Measurements from ENCODE around the gene CLK4.

Gene CLK4

DNA sequence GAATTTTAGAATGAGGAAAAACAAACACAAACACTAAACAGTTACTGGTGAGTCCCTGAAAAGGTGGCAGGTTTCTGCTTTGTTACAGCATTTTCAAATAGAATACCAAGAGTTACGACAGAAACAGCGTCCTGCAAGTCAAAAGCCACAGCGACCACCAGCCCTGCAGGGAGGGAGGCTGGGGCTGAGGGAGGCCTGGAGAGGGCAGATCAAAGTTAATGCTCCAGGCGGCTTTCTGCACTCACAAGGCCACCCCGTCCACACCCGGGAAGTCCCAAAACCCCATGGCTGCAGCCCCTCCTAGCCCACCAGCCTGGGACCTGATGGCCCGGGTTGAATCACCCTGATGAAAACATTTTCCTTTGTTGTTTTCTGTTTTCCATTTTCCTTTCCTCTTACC lies 65.9 kb downstream of the CLK4 start:
- TF ChIP-seq Cebpa-rat (IDR thresholded peaks at IDR 0.05) = no peak
- no peaks in the 10 kb centered on the region for H3K36me3 ChIP-seq
- H3K9me3 ChIP-seq = peaks cover 12% of the 10 kb centered on the region
- no peaks in the 10 kb centered on the region for H4K20me1 ChIP-seq
- no peak overlapping the region for H3K4me2 ChIP-seq
- peaks cover 12% of the 10 kb centered on the region for H3K4me1 ChIP-seq
- H3K27me3 ChIP-seq = no peaks in the 10 kb centered on the region
- H3K9ac ChIP-seq = no peak overlapping the region
- H3K27ac ChIP-seq = no peak overlapping the region
- H3K4me3 ChIP-seq = no peak overlapping the region

- peaks cover 24% of the 10 kb centered on the region for H3K4me1 ChIP-seq
- TF ChIP-seq Cebpa-rat (IDR thresholded peaks at IDR 0.05) = no peak
- H3K4me3 ChIP-seq = no peak overlapping the region
- H3K27ac ChIP-seq = no peak overlapping the region
- no peaks in the 10 kb centered on the region for H3K27me3 ChIP-seq
- H3K4me2 ChIP-seq = no peak overlapping the region
- H3K36me3 ChIP-seq = no peaks in the 10 kb centered on the region
- no peaks in the 10 kb centered on the region for H4K20me1 ChIP-seq
- H3K9me3 ChIP-seq = peaks cover 7% of the 10 kb centered on the region
- no peak overlapping the region for H3K9ac ChIP-seq
Measured at GRCh38 chr5:178557416-178557815, 69.4 kb downstream of the CLK4 start.

GRCh38 chr5:178555771-178556211 lies 71.1 kb downstream of the CLK4 start:
- peaks cover 19% of the 10 kb centered on the region for H3K4me1 ChIP-seq
- no peak overlapping the region for H3K4me3 ChIP-seq
- H3K9ac ChIP-seq = no peak overlapping the region
- no peak overlapping the region for H3K4me2 ChIP-seq
- no peaks in the 10 kb centered on the region for H3K27me3 ChIP-seq
- H3K9me3 ChIP-seq = no peaks in the 10 kb centered on the region
- no peak overlapping the region for H3K27ac ChIP-seq
- H3K36me3 ChIP-seq = no peaks in the 10 kb centered on the region
- no peaks in the 10 kb centered on the region for H4K20me1 ChIP-seq
- no peak for TF ChIP-seq Cebpa-rat (IDR thresholded peaks at IDR 0.05)

DNA sequence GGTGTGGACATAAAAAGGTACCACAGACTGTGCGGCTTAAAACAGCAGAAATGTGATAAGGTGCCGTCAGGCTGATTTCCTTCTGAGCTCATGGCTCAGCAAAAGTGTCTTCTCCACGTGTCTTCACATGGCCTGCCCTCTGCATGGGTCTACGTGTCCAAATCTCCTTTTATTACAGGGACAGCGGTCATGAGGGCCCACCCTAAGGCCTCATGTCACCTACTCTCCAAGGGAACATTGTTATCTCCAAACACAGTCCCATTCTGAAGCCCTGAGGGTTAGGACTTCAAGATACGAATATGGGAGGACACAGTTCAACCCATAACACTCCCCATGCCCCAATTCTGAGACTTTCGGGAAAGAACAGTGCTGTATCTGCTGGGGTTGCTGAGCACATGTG lies 71.8 kb downstream of the CLK4 start:
- H3K4me2 ChIP-seq = no peak overlapping the region
- TF ChIP-seq Cebpa-rat (IDR thresholded peaks at IDR 0.05) = no peak
- H3K36me3 ChIP-seq = no peaks in the 10 kb centered on the region
- no peak overlapping the region for H3K27ac ChIP-seq
- H4K20me1 ChIP-seq = no peaks in the 10 kb centered on the region
- H3K9me3 ChIP-seq = no peaks in the 10 kb centered on the region
- no peak overlapping the region for H3K9ac ChIP-seq
- no peaks in the 10 kb centered on the region for H3K27me3 ChIP-seq
- no peak overlapping the region for H3K4me3 ChIP-seq
- H3K4me1 ChIP-seq = peaks cover 26% of the 10 kb centered on the region

DNA sequence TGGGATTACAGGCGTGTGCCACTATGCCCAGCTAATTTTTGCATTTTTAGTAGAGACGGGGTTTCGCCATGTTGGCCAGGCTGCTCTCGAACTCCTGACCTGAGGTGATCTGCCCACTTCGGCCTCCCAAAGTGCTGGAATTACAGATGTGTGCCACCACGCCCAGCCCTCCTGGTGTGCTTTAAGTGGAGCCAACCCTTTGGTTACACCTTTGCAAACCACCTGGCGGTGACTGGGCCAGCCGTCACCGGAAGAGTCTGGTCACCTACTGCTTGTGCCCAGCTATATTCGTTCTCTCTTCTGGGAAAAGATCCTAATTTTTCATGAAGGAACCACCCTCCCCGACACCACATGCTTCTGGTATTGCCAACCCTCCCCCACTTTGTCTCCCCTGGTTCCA lies 72.5 kb downstream of the CLK4 start:
- no peak for TF ChIP-seq Cebpa-rat (IDR thresholded peaks at IDR 0.05)
- Histone ChIP-seq H4K20me1 (no peaks in the 10 kb centered on the region), H3K4me1 (peaks cover 26% of the 10 kb centered on the region), H3K9me3 (no peaks in the 10 kb centered on the region), H3K9ac (no peak overlapping the region), H3K4me3 (no peak overlapping the region), H3K36me3 (no peaks in the 10 kb centered on the region), H3K4me2 (no peak overlapping the region), H3K27me3 (no peaks in the 10 kb centered on the region), H3K27ac (no peak overlapping the region)

- Histone ChIP-seq H3K27me3 (no peaks in the 10 kb centered on the region), H3K9me3 (no peaks in the 10 kb centered on the region), H4K20me1 (no peaks in the 10 kb centered on the region), H3K27ac (no peak overlapping the region), H3K9ac (no peak overlapping the region), H3K4me1 (peaks cover 26% of the 10 kb centered on the region), H3K36me3 (no peaks in the 10 kb centered on the region), H3K4me2 (no peak overlapping the region; the same call in 1 of the 2 replicates), H3K4me3 (no peak overlapping the region)
- TF ChIP-seq Cebpa-rat (IDR thresholded peaks at IDR 0.05) = no peak
Measured at GRCh38 chr5:178553517-178553916, 73.3 kb downstream of the CLK4 start.
